ENCODE measurements around the gene CEP78.
"Not testable (repeated sequence)": the region's sequence is repeated elsewhere in the genome, so short reads cannot be mapped to it uniquely, and the experiment has no call there.

Gene CEP78, protein sequence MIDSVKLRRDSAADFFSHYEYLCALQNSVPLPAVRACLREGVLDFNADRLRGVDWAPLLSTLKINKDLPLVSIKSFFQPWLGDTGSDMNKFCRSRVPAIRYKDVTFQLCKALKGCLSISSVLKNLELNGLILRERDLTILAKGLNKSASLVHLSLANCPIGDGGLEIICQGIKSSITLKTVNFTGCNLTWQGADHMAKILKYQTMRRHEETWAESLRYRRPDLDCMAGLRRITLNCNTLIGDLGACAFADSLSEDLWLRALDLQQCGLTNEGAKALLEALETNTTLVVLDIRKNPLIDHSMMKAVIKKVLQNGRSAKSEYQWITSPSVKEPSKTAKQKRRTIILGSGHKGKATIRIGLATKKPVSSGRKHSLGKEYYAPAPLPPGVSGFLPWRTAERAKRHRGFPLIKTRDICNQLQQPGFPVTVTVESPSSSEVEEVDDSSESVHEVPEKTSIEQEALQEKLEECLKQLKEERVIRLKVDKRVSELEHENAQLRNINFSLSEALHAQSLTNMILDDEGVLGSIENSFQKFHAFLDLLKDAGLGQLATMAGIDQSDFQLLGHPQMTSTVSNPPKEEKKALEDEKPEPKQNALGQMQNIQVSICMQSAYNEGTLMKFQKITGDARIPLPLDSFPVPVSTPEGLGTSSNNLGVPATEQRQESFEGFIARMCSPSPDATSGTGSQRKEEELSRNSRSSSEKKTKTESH

DNA sequence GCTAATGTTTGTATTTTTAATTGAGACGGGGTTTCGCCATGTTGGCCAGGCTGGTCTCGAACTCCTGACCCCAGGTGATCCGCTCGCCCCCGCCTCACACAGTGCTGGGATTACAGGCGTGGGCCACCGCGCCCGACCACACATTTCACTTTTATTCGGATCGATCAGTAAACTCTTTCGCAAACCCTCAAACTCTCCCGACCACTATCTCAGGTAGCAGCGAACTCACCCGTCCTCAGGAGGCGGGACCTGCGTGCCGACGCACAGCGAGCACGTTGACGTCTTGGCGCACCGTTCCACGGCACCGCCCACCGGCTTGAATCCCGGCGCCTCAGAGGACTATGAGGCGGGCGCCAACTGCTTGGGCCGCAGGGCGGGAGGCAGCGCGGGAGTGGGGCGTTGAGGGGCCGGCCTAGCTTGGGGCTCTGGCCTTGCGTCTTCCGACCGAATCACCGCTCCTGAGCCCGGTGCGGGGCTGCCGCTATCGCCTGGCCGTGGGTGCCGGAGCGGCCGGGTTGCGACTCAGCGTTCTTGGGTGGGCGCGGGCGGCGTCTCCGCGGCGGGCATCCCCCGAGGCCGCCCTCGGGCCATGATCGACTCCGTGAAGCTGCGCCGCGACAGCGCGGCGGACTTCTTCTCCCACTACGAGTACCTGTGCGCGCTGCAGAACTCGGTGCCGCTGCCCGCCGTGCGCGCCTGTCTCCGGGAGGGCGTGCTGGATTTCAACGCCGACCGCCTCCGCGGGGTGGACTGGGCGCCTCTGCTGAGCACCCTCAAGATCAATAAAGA lies at the start of gene CEP78:
Gene CEP78, plus strand, starts transcription at position 314 of the 789 bp plus-strand sequence. Its CDS starts 276 bp downstream, at position 590.
- peak; percentile 44 for DNase-seq

DNA sequence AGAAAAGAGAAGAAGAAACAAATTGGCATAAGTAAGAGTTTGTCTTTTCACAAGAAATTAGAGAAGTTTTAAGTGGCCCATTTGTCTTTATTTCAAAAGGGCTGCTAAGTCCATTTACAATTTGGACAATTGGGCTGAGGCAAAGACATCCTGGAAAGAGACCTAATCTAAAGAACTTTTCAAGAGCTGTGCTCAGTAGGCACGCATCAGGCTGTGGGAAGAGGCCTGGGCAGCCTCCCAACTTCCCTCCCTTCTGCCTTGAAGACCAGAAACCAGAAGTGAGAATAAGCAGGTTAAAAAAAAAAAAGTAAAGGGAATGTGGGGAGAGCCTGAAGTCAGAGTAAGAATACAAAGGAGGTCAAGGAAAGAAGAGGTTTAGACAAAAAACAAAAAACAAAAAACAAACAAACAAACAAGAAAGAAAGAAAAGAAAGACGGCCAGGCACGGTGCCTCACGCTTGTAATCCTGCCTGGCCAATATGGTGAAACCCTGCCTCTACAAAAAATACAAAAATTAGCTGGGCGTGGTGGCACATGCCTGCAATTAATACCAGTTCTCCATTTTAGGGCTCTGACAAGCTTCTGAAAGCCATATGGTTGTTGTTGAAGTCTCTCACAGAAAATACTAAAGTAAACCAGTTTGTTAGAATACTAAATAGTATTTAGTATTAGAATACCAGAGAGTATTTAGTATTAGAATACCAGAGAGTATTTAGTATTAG lies 48.0 kb upstream of the CEP78 start:
- DNase-seq = no peak

DNA sequence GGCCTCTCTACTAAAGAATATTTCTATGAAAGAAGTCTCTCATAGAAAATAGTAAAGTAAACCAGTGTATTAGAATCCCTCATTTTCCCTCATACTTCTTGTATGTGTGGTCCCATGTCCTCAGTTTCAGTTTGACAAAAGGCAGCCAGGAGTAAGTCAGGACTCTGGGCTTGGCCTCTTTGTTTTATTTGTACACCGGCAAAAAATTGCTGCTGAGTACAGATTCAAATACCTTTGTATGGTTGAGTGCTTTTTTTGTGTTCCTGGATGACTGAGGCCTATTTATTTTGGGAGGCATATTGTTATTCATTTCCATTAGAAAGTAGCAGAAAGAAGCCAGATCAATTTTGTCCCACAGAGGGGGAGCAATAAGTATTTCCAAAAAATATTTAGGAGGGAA lies 47.3 kb upstream of the CEP78 start:
- no peak for DNase-seq

DNA sequence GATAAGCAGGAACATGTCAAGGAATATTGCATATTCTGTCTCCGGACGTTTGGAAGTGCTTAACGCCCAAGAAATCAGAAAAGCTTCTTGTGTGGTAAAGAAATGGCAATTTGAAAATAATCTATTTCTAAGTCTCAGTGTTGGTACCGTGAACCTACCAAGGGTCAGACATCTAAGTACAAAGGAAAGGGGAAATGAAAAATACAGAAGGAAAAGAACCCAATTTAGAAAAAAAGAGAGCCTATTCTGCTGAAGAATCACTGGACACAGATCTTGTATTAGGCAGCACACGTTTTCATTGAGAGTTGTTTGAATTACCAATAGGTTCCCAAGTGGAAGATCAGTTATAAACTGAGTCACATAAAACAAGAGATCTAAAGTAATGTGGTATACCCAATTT lies 46.9 kb upstream of the CEP78 start:
- no peak for DNase-seq

DNA sequence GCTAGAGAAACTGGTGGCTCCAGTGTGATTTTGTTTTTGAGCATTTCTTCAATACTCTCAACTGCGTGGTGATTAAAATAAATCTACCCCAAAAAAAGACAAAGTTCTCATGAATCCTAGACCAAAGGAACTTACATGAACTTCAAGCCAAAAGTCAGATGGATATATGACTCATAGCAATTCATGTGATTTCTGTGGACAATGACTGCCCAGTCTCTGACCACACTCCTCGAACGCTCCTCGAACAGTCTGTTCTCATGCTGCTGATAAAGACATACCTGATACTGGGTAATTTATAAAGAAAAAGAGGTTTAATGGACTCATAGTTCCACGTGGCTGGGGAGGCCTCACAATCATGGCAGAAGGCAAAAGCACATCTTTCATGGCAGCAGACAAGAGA lies 46.4 kb upstream of the CEP78 start:
- no peak for DNase-seq

DNA sequence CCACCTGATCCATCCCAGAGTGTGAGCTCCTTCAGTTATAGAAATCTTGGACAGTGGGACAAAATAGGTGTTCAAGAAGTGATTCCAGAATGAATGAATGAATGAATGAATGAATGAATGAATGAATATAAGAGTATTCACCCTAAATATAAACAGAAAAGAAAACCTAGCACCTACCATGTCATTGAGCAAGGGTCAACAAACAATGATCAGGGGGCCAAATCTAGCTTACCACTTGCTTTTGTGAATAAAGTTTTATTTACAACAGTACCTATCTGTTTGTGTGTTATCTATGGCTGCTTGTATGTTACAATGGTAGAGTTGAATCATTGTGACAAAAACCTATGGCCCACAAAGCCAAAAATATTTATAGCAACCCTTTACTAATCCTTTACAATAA lies 43.9 kb upstream of the CEP78 start:
- DNase-seq = no peak

DNA sequence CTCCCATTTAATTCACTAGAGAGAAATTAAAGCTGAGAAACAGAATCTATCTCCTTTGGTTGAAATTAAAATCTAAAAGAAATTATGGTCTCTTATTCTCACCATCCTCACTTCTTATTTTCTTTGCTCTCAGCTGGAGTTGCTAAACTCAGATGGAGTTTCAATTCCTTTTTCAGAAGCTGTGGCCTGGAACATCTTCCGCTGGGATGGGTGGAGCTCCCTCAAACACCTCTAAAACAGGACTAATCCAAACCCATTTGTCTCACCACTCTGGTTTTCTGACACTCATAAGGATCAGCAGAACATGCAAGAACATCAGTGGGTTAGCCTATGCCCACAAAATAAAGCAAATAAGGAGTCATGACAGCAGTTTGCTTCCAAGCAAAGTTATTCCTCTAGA lies 39.6 kb upstream of the CEP78 start:
- DNase-seq = no peak

DNA sequence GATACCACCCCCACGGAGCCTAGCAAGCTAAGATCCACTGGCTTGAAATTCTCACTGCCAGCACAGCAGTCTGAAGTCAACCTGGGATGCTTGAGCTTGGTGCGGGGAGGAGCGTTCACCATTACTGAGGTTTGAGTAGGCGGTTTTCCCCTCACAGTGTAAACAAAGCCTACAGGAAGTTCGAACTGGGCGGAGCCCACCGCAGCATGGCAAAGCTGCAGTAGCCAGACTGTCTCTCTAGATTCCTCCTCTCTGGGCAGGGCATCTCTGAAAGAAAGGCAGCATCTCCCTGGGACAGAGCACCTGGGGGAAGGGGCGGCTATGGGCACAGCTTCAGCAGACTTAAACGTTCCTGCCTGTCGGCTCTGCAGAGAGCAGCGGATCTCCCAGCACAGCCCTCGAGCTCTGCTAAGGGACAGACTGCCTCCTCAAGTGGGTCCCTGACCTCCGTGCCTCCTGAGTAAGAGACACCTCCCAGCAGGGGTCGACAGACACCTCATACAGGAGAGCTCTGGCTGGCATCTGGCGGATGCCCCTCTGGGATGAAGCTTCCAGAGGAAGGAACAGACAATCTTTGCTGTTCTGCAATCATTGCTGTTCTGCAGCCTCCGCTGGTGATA lies 34.6 kb upstream of the CEP78 start:
- not testable (repeated sequence) for DNase-seq

DNA sequence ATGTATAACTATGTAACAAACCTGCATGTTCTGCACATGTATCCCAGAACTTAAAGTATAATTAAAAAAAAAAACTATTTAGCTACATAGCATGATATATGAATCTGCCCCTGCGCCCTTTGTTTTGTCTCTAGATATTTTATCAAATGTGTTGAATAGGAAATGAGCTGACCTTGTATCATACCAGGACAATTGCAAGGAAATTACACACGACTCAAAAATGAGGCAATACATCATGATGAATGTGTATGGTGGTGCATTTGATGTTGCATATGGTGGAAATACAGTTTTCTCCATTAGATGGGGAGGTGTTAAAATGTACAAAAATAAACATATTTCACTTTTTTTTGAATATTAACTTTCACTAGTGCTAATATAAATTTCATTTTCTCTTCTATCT lies 28.6 kb upstream of the CEP78 start:
- DNase-seq = no peak

DNA sequence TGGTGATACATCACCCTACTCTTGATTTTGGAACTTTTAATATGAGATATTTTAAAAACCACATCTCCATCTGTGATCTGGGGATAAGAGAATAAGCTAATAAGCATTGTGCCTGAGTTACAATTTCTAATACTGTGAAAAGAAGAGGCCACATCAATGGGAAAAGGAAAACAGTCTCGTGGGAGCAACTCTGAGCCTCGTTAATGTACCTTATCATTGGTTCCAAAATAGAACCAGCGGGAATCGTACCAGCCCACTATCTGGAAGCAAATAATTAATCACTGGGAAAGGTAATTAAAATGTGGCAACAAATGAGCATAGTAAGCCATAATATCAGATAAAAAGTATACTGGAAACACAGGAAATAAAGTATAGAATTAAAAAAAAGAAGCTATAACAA lies 28.0 kb upstream of the CEP78 start:
- no peak for DNase-seq

DNA sequence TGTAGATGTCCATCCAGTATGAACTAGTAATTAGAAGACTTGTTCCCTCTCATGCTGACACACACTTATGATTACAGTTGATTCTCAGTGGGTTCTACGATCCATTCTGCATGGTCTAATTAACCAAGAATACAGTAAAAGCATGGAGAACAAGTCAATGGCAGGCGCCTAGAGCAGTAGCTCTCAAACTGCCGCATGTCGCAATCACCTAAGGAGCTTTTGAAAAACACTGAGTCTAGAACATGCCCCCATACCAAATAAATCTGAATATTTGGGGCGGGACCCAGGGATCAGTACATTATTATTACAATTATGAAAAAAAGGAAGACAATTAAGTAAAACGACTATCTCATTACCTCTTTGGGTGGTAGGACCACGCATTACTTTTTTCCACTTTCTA lies 26.7 kb upstream of the CEP78 start:
- DNase-seq = no peak

DNA sequence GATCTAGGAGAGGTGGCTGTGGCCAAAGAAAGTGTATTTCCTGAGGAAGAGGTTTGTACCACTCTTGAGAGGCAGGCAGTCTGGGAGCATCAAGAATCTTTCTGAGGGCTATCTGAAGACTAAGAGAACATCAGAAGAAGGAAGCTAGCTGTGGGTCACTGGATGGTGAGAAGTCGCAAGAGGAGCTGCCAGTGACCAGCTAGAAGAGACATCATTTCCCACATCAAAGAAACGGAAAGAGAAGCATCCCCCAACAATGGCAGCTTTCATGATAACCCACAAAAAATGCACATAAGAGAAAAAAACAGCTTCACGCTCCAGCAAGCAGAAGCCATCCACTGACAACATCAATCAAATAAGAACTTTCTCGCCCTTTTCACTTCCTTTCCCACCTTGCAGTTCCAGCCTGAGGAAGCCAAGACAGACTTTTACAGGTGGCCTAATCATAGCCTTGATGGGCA lies 25.0 kb upstream of the CEP78 start:
- no peak for DNase-seq

DNA sequence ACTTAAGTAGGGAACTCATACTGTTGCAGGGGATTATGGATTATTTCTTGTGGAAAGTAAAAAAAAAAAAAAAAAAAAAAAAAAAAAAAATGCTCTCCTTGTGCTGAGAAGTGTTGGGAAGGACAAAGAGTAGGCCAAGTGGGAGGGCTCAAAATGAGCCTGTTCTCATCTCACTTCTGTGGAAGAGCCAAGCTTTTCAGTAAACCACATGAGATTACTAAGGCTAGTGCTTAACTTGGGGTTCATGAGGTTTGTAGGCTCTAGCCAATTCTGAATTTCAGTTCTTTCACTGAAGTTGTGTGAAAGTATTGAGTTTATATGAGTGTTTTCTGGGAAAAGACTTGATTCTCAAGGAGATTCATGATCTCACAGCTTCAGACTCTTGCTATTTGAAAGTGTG lies 23.0 kb upstream of the CEP78 start:
- no peak for DNase-seq

DNA sequence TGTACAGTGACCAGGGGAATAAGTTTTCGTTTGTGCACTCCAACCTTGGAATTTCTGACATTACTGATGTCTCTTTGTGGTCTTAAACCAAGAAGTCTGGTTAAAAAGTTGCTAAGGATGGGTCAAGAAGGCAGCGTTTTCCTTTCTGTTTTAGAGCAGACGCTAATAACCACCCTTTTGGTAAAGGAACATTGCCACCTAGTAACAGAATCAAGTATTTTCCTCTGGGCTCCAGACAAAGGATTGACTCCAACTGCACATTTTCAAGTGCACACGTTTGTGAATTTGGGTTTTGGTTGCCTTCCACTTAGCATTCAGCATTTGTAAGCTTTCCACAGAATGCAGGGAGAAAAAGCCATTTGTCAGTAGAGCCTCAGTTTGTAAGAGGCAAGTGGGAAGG lies 22.2 kb upstream of the CEP78 start:
- no peak for DNase-seq

DNA sequence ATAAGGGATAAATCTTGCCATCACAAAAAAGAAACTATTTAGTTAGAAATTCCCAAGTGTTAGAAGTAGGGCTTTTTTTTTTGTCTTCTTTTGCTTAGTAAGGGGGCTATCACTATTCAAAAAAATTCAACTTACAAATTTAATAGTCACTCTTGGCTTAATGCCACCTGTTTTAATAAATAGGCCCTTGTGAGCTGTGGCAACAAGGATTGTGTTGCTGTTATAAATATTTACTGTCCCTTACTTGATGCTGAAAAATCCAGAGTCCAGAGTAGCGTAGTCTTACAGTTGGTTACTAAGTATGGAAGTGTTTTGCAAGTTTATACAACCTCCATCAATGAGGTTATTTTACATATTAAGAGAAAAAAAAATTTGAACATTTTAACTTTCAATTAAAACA lies 21.4 kb upstream of the CEP78 start:
- DNase-seq = no peak

DNA sequence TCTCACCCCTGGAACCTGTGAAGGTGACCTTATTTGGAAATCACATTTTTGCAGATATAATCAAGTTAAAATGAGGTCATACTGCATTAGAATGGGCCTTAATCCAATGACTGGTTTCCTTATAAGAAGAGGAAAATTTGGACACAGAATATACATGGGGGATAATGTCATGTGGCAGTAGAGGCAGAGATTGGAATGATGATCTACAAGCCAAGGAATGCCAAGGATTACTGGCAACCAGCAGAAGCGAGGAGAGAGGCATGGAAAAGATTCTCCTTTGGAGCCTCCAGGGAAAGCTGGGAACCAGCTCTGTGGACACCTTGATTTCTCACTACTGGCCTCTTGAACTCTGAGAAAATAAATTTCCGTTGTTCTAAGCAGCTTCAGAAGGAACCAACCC lies 20.2 kb upstream of the CEP78 start:
- DNase-seq = no peak

DNA sequence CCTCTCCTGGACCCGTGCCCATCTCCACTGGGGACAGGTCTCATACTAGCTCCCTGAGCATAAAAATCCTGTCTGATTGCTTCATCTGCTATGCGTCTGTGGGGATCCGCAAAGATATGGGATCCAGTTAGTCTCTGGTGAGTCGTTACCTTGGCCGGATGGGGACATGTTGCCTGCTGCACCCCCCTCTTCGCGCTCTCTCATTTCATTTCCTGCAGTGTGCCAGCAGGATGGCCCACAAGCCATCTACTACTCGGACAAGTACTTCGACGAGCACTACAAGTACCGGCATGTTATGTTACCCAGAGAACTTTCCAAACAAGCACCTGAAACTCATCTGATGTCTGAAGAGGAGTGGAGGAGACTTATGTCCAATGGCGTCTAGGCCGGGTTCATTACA lies 17.0 kb upstream of the CEP78 start:
- DNase-seq = no peak

DNA sequence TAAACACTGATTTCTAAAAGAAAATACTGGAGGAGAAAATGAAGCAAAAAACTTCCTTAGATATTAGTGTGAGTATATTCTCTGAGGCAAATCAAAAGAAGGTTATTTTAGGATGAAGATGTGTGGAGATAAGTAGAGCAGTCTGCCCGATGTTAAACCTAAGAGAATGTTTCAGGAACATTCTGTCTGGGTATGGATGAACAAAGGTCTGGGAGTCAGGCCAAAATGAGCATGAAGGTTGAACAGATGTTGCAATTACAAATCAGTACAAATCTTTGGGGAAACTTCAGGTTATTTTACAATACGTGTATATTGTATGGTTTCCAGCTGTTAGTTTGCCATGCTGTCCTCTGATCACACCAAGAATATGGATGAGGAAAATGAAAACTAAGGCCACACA lies 14.4 kb upstream of the CEP78 start:
- no peak for DNase-seq

DNA sequence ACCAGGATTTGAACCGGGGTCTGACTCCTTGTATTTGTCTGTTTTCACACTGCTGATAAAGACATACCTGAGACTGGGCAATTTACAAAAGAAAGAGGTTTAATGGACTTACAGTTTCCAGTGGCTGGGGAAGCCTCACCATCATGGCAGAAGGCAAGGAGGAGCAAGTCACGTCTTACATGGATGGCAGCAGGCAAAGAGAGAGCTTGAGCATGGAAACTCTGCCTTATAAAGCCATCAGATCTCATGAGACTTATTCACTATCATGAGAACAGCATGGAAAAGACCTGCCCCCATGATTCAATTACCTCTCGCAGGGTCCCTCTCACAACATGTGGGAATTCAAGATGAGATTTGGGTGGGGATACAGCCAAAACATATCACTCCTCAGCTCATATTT lies 14.0 kb upstream of the CEP78 start:
- not testable (repeated sequence) for DNase-seq

DNA sequence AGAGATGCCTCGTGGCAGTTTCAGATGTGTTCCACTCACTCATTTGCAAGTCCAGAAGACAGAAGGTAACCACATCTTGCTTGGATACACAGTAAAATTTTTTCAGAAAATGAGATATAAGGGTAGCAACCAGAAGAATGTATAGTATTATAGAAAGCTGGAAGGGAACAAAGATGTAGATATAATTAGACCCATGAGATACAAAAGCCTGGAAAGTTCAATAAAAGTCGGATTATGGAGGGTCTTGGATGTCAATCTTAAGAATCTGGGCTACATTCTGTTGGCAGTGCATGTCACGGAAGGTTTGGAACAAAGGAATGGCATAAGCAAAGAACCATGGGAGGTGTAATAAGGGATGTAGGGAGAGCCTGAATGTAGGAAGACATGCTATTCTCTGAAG lies 5.1 kb upstream of the CEP78 start:
- no peak for DNase-seq

DNA sequence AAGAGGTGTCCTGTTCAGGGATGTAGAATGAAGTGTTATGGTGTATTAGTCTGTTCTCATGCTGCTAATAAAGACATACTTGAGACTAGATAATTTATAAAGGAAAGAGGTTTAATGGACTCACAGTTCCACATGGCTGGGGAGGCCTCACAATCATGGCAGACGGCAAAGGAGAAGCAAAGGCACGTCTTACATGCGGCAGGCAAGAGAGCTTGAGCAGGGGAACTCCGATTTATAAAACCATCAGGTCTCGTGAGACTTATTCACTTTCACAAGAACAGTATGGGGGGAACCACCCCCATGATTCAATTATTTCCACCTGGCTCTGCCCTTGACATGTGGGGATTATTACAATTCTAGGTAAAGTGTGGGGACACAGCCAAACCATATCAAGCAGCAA lies 3.4 kb upstream of the CEP78 start:
- DNase-seq = not testable (repeated sequence)

DNA sequence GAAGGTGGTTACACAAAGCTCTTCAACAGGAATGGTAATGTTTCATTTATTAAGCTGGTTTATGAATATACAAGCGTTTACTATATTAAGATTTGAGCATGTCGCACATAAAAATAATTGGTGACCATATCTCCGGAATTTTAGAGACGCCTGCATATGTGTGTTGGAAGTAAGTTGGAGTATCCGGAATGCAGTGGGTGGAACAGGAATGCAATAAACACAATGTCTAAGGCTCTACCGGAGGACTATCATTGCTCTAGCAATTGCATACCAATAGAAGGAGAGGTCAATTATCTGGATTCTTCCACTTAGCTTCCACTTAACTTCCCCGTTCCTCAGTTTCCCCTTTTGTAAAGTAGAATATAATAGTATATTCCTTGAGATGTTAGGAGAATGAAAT lies 1.1 kb upstream of the CEP78 start:
- no peak for DNase-seq

Data from SHP77 treated with DMSO at 0.1 percent for 48 hours (cell line).